Muscle of leg (tissue), 11 donors: Measurements from ENCODE around the gene PTPN1. TPM values are rescaled to one million over a fixed set of nuclear protein-coding genes. Genes with fewer than 3 reads are reported as not detected.

Experiments
- DNase-seq: peaks from one replicate; pipeline ENCODE4 v3.0.0; 2013
- H3K27ac ChIP-seq: one replicate; pipeline ENCODE4 v1.5.1; 2013; ENCODE audit warnings: mild to moderate bottlenecking, low read length, control low read depth
- H3K27me3 ChIP-seq: one replicate; pipeline ENCODE4 v1.6.1; 2013; ENCODE audit warnings: low read length; ENCODE audit not compliant: control insufficient read depth, insufficient read depth
- H3K36me3 ChIP-seq: one replicate; pipeline ENCODE4 v1.6.1; 2013; ENCODE audit warnings: low read length; ENCODE audit not compliant: control insufficient read depth, insufficient read depth
- H3K4me1 ChIP-seq: one replicate; pipeline ENCODE4 v1.6.1; 2013; ENCODE audit warnings: low read length; ENCODE audit not compliant: control insufficient read depth, insufficient read depth
- H3K4me3 ChIP-seq: one replicate; pipeline ENCODE4 v1.5.1; 2013; ENCODE audit warnings: low read length, control low read depth
- H3K9me3 ChIP-seq: replicated peaks from 2 replicates; pipeline ENCODE4 v1.6.1; 2013; ENCODE audit warnings: low read depth, low read length; ENCODE audit not compliant: control insufficient read depth
- WGBS: methylation state at CpG from one replicate; pipeline ENCODE4 v1.1.5; 2013; ENCODE audit warnings: missing lambda C conversion rate; ENCODE audit not compliant: insufficient coverage; 5-methylcytosine and 5-hydroxymethylcytosine counted together
- polyA plus RNA-seq, 8 donors: library from polyadenylated mRNA; unstranded; fragments of 120-200 nt; gene quantifications; one replicate each; pipeline versions ENCODE4 v1.2.1 to v1.2.3, GENCODE V29; 2013; ENCODE audit warnings: inconsistent platforms in 1 of 8, low replicate concordance in 1 of 8; ENCODE audit not compliant: insufficient read length in 8 of 8, insufficient read depth in 1 of 8
- total RNA-seq: library from RNA; stranded (reverse); fragments of 120-200 nt; gene quantifications from one replicate; pipeline ENCODE4 v1.2.4, GENCODE V29; 2013

PTPN1 gene
- total and polyA plus RNA-seq, 9 donors, result 12.5 to 22.5 (median 18.4) TPM

GRCh38 chr20:50554694-50555579 lies 44.8 kb downstream of the PTPN1 start:
- WGBS, result 89% methylated on average over 1 of the region's 4 CpGs
- no peak overlapping the region for H3K4me3 ChIP-seq
- H3K27me3 ChIP-seq, result no peaks in the 10 kb centered on the region
- peaks cover 6% of the 10 kb centered on the region for H3K36me3 ChIP-seq
- H3K27ac ChIP-seq, result no peak overlapping the region
- no peaks in the 10 kb centered on the region for H3K4me1 ChIP-seq
- DNase-seq, result no peak
- H3K9me3 ChIP-seq, result no peaks in the 10 kb centered on the region

GRCh38 chr20:50555662-50556061 lies 45.5 kb downstream of the PTPN1 start:
- Histone ChIP-seq H3K4me1 (peaks cover 2% of the 10 kb centered on the region), H3K9me3 (no peaks in the 10 kb centered on the region), H3K4me3 (no peak overlapping the region), H3K27ac (no peak overlapping the region), H3K27me3 (no peaks in the 10 kb centered on the region), H3K36me3 (peaks cover 6% of the 10 kb centered on the region)
- DNase-seq, result no peak
- 92% methylated on average over 2 of the region's 5 CpGs for WGBS

- no peaks in the 10 kb centered on the region for H3K9me3 ChIP-seq
- H3K4me1 ChIP-seq, result peaks cover 16% of the 10 kb centered on the region
- no peak overlapping the region for H3K27ac ChIP-seq
- H3K27me3 ChIP-seq, result no peaks in the 10 kb centered on the region
- H3K36me3 ChIP-seq, result peaks cover 14% of the 10 kb centered on the region
- no peak overlapping the region for H3K4me3 ChIP-seq
- WGBS, result 97% methylated on average over 6 of the region's 11 CpGs
- no peak for DNase-seq
Observed at GRCh38 chr20:50557549-50558134, 47.5 kb downstream of the PTPN1 start.

GRCh38 chr20:50558483-50558925 lies 48.3 kb downstream of the PTPN1 start:
- Histone ChIP-seq H3K36me3 (peaks cover 17% of the 10 kb centered on the region), H3K4me3 (no peak overlapping the region), H3K27me3 (no peaks in the 10 kb centered on the region), H3K27ac (no peak overlapping the region), H3K4me1 (peaks cover 17% of the 10 kb centered on the region), H3K9me3 (no peaks in the 10 kb centered on the region)
- no peak for DNase-seq
- WGBS, result 95% methylated on average over 3 of the region's 4 CpGs

GRCh38 chr20:50559149-50559548 lies 49.0 kb downstream of the PTPN1 start:
- 93% methylated on average over 3 of the region's 6 CpGs for WGBS
- no peaks in the 10 kb centered on the region for H3K9me3 ChIP-seq
- DNase-seq, result no peak
- H3K27ac ChIP-seq, result no peak overlapping the region
- H3K4me3 ChIP-seq, result no peak overlapping the region
- peaks cover 17% of the 10 kb centered on the region for H3K4me1 ChIP-seq
- H3K27me3 ChIP-seq, result no peaks in the 10 kb centered on the region
- peaks cover 17% of the 10 kb centered on the region for H3K36me3 ChIP-seq

GRCh38 chr20:50559856-50560638 lies 49.9 kb downstream of the PTPN1 start:
- no peak overlapping the region for H3K4me3 ChIP-seq
- H3K36me3 ChIP-seq, result peaks cover 20% of the 10 kb centered on the region
- H3K9me3 ChIP-seq, result no peaks in the 10 kb centered on the region
- 96% methylated on average over 3 of the region's 8 CpGs for WGBS
- DNase-seq, result no peak
- H3K27ac ChIP-seq, result no peak overlapping the region
- H3K4me1 ChIP-seq, result peaks cover 17% of the 10 kb centered on the region
- no peaks in the 10 kb centered on the region for H3K27me3 ChIP-seq

- H3K27ac ChIP-seq, result peak overlapping the region; percentile 76
- peaks cover 25% of the 10 kb centered on the region for H3K36me3 ChIP-seq
- 71% methylated on average over 4 of the region's 5 CpGs for WGBS
- no peak overlapping the region for H3K4me3 ChIP-seq
- H3K4me1 ChIP-seq, result peaks cover 17% of the 10 kb centered on the region
- H3K27me3 ChIP-seq, result no peaks in the 10 kb centered on the region
- no peak for DNase-seq
- H3K9me3 ChIP-seq, result no peaks in the 10 kb centered on the region
Observed at GRCh38 chr20:50560867-50561266, 50.7 kb downstream of the PTPN1 start.

GRCh38 chr20:50561379-50562078 lies 51.3 kb downstream of the PTPN1 start:
- H3K36me3 ChIP-seq, result peaks cover 27% of the 10 kb centered on the region
- peak; percentile 91 for DNase-seq
- peak overlapping the region; percentile 76 for H3K27ac ChIP-seq
- H3K4me3 ChIP-seq, result no peak overlapping the region
- peaks cover 17% of the 10 kb centered on the region for H3K4me1 ChIP-seq
- 45% methylated on average over 10 of the region's 17 CpGs for WGBS
- H3K9me3 ChIP-seq, result no peaks in the 10 kb centered on the region
- no peaks in the 10 kb centered on the region for H3K27me3 ChIP-seq

GRCh38 chr20:50562262-50562701 lies 52.1 kb downstream of the PTPN1 start:
- Histone ChIP-seq H3K36me3 (peaks cover 32% of the 10 kb centered on the region), H3K9me3 (no peaks in the 10 kb centered on the region), H3K27ac (peak overlapping the region; percentile 76), H3K4me3 (no peak overlapping the region), H3K4me1 (peaks cover 19% of the 10 kb centered on the region), H3K27me3 (no peaks in the 10 kb centered on the region)
- no peak for DNase-seq
- WGBS, result 67% methylated on average over 3 of the region's 7 CpGs
